DMS53 treated with DMSO at 0.1 percent for 48 hours (cell line): ENCODE data around the gene MRPS10.
A peak's percentile ranks its signal among the peaks of the same experiment; 100 is the strongest.
"Not testable (repeated sequence)": the region's sequence is repeated elsewhere in the genome, so short reads cannot be mapped to it uniquely, and the experiment has no call there.

Experiments used
- DNase-seq: peaks from one replicate; lab custom pipeline; 2025; ENCODE audit not compliant: unreplicated experiment; lab: John Stamatoyannopoulos, UW

Gene MRPS10

DNA sequence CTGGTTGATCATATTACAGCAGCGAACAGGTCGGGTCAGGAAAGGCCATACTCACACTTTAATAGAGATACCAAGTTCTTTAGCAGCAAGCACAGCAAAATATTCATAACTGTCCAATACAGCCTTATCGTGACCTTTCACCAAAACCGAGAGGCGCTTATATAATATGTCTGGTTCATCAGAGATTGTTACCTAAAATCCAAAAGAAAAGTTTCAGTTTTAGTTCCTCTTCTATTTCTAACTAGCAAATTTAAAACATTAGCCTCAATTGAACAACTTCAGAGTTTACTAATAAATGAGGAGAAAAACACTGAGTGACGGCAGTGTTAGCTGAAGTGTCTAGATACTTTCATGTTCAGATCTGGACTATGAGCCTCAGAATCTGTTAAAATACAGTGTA, 5.9 kb downstream of the MRPS10 start:
- peak; percentile 28 for DNase-seq

- peak; percentile 80 for DNase-seq
These were observed 7.1 kb downstream of the MRPS10 start for GRCh38 chr6:42210551-42210950.

DNA sequence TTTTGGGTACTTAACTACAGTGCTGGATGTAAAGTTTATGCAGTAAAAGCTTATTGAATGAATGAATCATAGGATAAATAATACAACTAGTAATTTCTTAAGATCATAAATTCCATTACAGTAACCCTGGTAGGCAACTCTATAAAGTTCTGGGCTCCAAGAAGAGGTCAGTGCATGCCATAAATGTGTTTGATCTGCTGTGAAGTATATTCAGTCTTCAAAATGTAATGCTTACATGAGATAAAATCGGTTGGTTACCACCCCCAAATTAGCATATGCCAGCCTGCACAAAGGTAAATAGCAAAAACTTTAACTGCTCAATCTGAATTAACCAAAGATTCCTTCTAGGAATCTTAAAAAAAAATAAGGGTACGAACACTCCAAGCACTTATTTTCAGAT, 10.1 kb downstream of the MRPS10 start:
- DNase-seq = not testable (repeated sequence)

GRCh38 chr6:42204768-42205282, 12.8 kb downstream of the MRPS10 start:
- DNase-seq = no peak

GRCh38 chr6:42203183-42203582, 14.5 kb downstream of the MRPS10 start:
- no peak for DNase-seq

GRCh38 chr6:42202131-42202915, 15.3 kb downstream of the MRPS10 start:
- not testable (repeated sequence) for DNase-seq

DNA sequence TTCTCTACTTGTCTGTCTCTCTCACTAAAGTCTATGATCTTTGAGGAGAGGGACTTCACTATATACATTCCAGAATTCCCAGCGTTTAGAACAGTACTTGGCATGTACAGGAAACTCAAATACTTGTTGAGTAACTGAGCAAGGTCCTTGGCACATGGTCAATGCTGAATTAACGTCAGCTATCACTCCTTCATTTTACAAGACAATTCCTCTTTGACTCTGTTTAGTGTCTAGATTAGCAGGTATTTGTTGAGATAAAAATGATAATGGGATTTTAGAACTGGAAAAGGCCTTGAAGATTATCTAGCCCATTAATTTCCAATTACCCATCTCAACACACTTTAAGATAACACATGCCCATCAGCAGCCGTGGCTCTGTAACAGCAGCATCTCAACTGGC, 16.3 kb downstream of the MRPS10 start:
- no peak for DNase-seq

DNA sequence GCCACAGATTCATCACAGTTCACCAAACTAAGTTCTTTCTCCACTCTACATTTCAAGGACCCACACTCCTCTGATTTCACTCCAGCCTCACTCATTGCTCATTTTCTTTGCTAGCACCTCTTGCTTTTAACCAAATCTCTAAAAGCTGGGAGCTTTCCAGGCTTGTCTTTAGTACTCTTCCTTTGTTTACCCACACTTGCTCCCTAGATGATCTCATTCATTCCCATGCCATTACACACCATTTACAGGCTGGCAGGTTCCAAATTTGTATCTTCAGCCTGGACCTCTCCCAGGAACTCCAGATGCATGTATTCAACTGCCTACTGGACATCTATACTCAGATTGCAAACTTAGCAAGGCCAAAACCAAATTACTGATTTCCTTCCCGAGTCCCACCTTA, 17.6 kb downstream of the MRPS10 start:
- peak; percentile 53 for DNase-seq

- DNase-seq = no peak
These were observed 18.3 kb downstream of the MRPS10 start for GRCh38 chr6:42199106-42199981.

DNA sequence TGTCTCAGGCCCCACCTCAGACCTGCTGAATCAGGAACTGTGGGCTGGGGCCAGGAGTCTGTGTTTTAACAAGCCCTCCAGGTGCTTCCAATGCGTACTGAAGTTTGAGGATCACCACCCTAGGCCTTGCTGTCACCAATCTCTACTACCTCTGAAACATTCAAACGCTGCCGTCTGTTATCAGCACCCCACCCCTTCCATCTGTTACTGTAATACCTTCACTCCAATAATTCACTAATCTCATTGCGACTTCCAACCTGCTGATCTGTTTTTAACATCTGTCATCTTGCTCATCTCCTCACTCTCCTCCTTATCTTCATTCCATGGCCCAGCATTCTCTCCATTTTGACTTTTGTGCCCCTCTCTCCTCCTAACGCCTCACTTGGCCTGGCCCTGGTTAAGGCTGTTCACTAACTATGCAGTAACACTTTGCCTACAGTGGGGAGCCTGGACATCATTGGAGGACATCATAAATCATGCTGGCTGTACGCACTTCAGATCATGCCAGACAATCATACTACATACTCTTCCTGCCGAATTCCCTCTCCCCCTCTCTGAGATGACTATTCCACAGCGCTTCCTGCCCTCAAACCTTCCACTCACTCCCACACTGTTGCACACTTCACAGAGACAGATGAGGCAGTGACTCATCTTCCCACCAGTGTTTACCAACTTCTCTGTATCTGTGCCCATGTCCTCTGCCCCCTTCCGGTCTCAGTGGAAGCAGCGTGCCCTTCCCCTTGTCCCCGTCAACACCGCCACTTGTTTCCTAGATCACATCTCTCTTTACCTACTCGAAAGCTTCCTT, 19.9 kb downstream of the MRPS10 start:
- peak; percentile 95 for DNase-seq

- DNase-seq = no peak
These were observed 22.2 kb downstream of the MRPS10 start for GRCh38 chr6:42195415-42195814.

DNA sequence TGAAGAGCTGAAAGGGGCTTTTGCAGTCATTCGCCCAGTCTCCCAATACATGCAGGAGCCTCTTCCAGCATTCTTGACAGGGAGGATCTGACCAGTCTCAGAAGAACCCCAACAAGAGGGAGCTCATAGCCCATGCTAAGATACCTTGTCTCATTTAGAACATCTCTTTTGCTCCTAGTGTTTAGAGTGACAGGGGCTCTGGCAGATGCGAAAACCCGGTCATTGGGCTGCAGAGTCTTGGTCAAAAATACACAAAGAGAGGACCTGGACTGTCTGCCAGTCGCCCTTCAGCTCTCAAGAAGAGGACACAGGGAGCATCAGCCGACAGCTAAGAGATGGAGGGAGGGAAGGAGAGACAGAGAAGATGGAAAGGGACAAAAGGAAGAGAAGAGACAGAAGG, 23.6 kb downstream of the MRPS10 start:
- DNase-seq = no peak

- no peak for DNase-seq
These were observed 24.2 kb downstream of the MRPS10 start for GRCh38 chr6:42193491-42193894.

DNA sequence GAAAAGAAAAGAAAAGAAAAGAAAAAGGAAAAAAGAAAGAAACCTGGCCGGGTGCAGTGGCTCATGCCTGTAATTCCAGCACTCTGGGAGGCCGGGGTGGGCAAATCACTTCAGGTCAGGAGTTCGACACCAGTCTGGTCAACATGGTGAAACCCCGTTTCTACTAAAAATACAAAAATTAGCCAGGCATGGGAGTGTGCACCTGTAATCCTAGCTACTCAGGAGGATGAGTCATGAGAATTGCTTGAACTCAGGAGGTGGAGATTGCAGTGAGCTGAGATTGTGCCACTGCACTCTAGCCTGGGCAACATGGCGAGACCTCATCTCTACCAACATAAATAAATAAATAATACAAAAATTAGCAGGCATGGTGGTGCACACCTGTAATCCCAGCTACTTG, 25.3 kb downstream of the MRPS10 start:
- DNase-seq = not testable (repeated sequence)

DNA sequence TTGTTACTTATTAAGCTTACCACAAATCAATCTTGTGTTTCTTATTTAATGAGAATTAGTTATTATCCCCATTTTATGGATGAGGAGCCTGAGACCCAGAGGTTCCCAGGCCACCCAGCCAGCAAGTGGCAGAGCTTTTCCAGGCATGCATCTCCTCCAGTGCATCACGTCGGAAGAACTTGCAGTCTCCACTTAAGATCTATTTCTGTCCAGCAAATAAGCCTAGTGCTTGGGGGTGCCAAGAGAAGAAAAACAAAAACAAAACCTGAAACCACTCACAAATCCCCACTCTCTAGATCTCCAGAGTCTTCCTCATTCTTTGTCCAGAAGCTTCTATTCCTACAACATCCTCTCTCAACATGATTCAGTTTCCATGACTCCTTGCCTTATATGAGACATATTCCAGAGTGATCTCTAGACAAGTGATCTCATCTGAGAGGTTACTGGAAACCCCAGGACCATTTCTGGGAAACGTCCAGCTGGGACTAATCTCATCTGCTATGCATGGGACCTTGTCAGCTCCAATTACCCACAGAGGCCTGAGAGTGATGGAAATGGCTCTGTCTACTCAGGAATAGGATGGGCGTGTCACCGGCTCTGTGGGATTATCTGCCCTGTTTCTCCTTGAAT, 27.0 kb downstream of the MRPS10 start:
- no peak for DNase-seq

DNA sequence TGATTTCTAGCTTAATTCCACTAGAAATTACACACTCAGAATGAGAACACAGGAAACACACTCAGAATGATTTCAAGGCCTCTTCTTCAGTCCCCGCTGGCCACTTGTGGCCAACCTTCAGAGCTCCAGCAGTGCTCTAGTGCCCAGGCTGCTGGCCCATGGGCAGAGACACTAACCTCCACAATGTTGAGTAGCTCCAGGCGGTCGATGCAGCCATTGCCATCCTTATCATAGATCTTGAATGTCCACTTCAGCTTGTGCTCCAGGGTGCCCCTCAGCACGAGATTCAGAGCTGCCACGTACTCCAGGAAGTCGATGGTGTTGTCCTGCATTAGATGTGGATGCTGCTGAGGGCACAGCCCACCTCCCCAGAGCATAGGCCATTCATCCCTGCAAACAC, 29.3 kb downstream of the MRPS10 start:
- DNase-seq = no peak

DNA sequence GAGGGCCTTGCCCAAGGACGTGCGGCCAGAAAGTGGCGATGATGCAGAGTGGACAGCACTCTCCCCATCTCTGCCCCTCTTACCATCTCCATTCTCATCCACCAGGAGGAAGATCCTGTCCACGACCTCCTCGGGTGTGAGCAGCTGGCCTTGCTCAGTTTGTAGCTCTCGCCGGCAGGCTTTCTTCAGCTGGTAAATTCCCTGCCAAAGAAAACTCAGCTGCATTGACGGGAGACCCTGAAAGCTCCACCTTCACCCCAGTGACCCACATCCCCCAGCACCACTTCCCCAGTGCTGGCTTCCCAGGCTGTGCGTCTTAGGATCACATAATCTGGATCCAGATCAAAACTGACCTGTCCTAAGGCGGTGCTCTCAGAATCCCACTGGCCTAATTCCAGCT, 32.1 kb downstream of the MRPS10 start:
- no peak for DNase-seq

DNA sequence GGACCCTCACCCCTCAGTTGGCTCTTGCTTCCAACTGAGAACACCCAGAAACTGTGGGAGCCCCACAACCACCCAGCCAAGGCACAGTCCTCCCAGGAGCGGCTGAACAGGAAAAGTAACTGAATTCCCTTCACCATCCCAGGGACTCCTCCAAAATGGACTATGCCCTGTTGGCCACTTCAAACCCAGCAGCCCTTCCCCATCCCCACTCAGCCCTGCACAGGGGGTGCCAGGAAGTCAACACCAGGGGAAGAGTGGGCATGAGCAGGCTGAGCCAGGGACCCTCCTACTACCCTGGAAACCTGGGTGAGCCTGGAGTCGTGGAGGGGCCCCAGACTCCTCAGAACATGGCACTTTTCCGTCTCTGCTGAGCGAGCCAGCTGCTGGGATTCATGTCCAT, 33.2 kb downstream of the MRPS10 start:
- DNase-seq = no peak

DNA sequence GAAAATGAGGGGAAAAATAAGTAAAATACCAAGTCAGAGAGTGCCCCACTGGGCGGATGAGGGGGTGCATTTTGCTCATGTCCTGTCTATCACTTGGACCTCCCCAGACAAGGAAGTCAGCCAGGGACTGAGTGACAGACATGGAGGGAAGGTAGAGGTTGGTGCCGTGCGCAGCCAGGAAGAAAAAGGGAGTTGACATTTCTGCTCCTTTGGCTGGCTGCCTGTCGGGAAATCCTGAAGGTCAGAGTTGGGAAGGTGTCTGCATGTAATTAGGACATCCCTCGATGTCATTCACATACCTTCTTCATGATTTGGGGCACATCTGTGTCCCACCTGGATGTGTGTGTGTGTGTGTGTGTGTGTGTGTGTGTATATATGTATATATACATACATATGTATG, 35.6 kb downstream of the MRPS10 start:
- no peak for DNase-seq

DNA sequence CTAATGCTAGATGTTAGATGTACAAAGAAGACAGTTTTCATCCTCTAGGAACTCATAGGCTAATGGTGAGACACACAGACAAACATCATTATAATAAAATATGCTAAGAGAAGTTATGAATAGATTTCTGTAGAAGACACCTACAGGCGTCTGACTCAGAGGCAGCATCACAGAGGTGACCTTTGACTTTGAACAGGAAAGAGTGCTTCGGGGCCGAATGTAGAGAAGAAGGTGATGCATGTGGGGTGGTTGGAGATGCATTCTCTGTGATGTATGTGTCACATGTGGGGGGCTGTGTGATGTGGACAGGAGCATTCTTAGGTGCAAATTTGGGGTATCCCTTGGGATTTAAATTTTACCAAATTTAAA, 37.7 kb downstream of the MRPS10 start:
- no peak for DNase-seq
